CD4-positive, alpha-beta T cell treated with Interleukin-4 for 1 hour (primary cell): ENCODE data around the gene FFAR4.

Experiments
- DNase-seq, 2 donors: peaks; one replicate each; pipeline ENCODE4 v3.0.0-alpha.2; 2020 to 2022

The FFAR4 gene

GRCh38 chr10:93573051-93573909, 6.8 kb downstream of the FFAR4 start:
- DNase-seq = no peak

- DNase-seq = no peak
Observed at GRCh38 chr10:93573924-93574323, 7.5 kb downstream of the FFAR4 start.

- no peak for DNase-seq
Observed at GRCh38 chr10:93576888-93577287, 10.4 kb downstream of the FFAR4 start.

- DNase-seq = no peak
Observed at GRCh38 chr10:93577565-93577964, 11.1 kb downstream of the FFAR4 start.

GRCh38 chr10:93579089-93579488, 12.6 kb downstream of the FFAR4 start:
- no peak for DNase-seq

- DNase-seq = no peak
Observed at GRCh38 chr10:93579985-93580711, 13.7 kb downstream of the FFAR4 start.

- DNase-seq = no peak
Observed at GRCh38 chr10:93580828-93581227, 14.4 kb downstream of the FFAR4 start.

- no peak for DNase-seq
Observed at GRCh38 chr10:93584445-93584844, 18.0 kb downstream of the FFAR4 start.

- DNase-seq = no peak
Observed at GRCh38 chr10:93589648-93590562, 23.4 kb downstream of the FFAR4 start.

GRCh38 chr10:93590638-93591037, 24.2 kb downstream of the FFAR4 start:
- no peak for DNase-seq

GRCh38 chr10:93591065-93591808, 24.8 kb downstream of the FFAR4 start:
- no peak for DNase-seq

GRCh38 chr10:93593254-93593653, 26.8 kb downstream of the FFAR4 start:
- DNase-seq = no peak

- no peak for DNase-seq
Observed at GRCh38 chr10:93593749-93594148, 27.3 kb downstream of the FFAR4 start.

- no peak for DNase-seq
Observed at GRCh38 chr10:93594518-93594917, 28.1 kb downstream of the FFAR4 start.

GRCh38 chr10:93595378-93596161, 29.1 kb downstream of the FFAR4 start:
- DNase-seq = no peak

GRCh38 chr10:93596539-93596938, 30.1 kb downstream of the FFAR4 start:
- DNase-seq = no peak

- no peak for DNase-seq
Observed at GRCh38 chr10:93597075-93597599, 30.7 kb downstream of the FFAR4 start.

GRCh38 chr10:93598157-93598556, 31.7 kb downstream of the FFAR4 start:
- no peak for DNase-seq

GRCh38 chr10:93599335-93599734, 32.9 kb downstream of the FFAR4 start:
- no peak for DNase-seq

- DNase-seq = no peak
Observed at GRCh38 chr10:93599778-93600177, 33.3 kb downstream of the FFAR4 start.

GRCh38 chr10:93600446-93601145, 34.1 kb downstream of the FFAR4 start:
- no peak for DNase-seq
